Measurements from ENCODE around the gene GYG2.

The GYG2 gene

GRCh38 chrX:2901367-2902036 lies 72.8 kb downstream of the GYG2 start:
- Histone ChIP-seq H3K27ac (ENCODE audit: low read length) (no peak overlapping the region), H3K4me1 (ENCODE audit: control insufficient read depth, insufficient read depth, low read length) (no peaks in the 10 kb centered on the region), H3K9me3 (ENCODE audit: control insufficient read depth, insufficient read depth, low read length) (no peaks in the 10 kb centered on the region), H3K4me3 (ENCODE audit: low read length) (no peak overlapping the region), H3K36me3 (ENCODE audit: control insufficient read depth, insufficient read depth, low read length) (no peaks in the 10 kb centered on the region), H3K27me3 (ENCODE audit: control insufficient read depth, insufficient read depth, low read length) (no peaks in the 10 kb centered on the region)
- no peak for DNase-seq (ENCODE audit: low read depth, low spot score)
- no CpG with 5 or more reads among the region's 9 CpGs for WGBS (ENCODE audit: insufficient coverage, insufficient read length)

- H3K4me3 ChIP-seq (ENCODE audit: low read length), result no peak overlapping the region
- no CpG with 5 or more reads among the region's 1 CpG for WGBS (ENCODE audit: insufficient coverage, insufficient read length)
- H3K27ac ChIP-seq (ENCODE audit: low read length), result no peak overlapping the region
- no peaks in the 10 kb centered on the region for H3K27me3 ChIP-seq (ENCODE audit: control insufficient read depth, insufficient read depth, low read length)
- no peaks in the 10 kb centered on the region for H3K36me3 ChIP-seq (ENCODE audit: control insufficient read depth, insufficient read depth, low read length)
- DNase-seq (ENCODE audit: low read depth, low spot score), result no peak
- no peaks in the 10 kb centered on the region for H3K9me3 ChIP-seq (ENCODE audit: control insufficient read depth, insufficient read depth, low read length)
- H3K4me1 ChIP-seq (ENCODE audit: control insufficient read depth, insufficient read depth, low read length), result no peaks in the 10 kb centered on the region
Measured at GRCh38 chrX:2902841-2903240, 74.1 kb downstream of the GYG2 start.

GRCh38 chrX:2903366-2903765 lies 74.6 kb downstream of the GYG2 start:
- H3K4me1 ChIP-seq (ENCODE audit: control insufficient read depth, insufficient read depth, low read length), result no peaks in the 10 kb centered on the region

GRCh38 chrX:2907295-2907694 lies 78.6 kb downstream of the GYG2 start:
- no peak overlapping the region for H3K27ac ChIP-seq (ENCODE audit: low read length)
- H3K9me3 ChIP-seq (ENCODE audit: control insufficient read depth, insufficient read depth, low read length), result no peaks in the 10 kb centered on the region
- H3K36me3 ChIP-seq (ENCODE audit: control insufficient read depth, insufficient read depth, low read length), result no peaks in the 10 kb centered on the region
- H3K4me3 ChIP-seq (ENCODE audit: low read length), result no peak overlapping the region
- H3K27me3 ChIP-seq (ENCODE audit: control insufficient read depth, insufficient read depth, low read length), result no peaks in the 10 kb centered on the region
- no peak for DNase-seq (ENCODE audit: low read depth, low spot score)
- H3K4me1 ChIP-seq (ENCODE audit: control insufficient read depth, insufficient read depth, low read length), result no peaks in the 10 kb centered on the region
- no CpG with 5 or more reads among the region's 27 CpGs for WGBS (ENCODE audit: insufficient coverage, insufficient read length)

More at GRCh38 chrX:2903366-2903765, 74.6 kb downstream of the GYG2 start:
- Histone ChIP-seq H3K36me3 (ENCODE audit: control insufficient read depth, insufficient read depth, low read length) (no peaks in the 10 kb centered on the region), H3K4me3 (ENCODE audit: low read length) (no peak overlapping the region), H3K27ac (ENCODE audit: low read length) (no peak overlapping the region), H3K27me3 (ENCODE audit: control insufficient read depth, insufficient read depth, low read length) (no peaks in the 10 kb centered on the region), H3K9me3 (ENCODE audit: control insufficient read depth, insufficient read depth, low read length) (no peaks in the 10 kb centered on the region)
- DNase-seq (ENCODE audit: low read depth, low spot score), result no peak
- WGBS (ENCODE audit: insufficient coverage, insufficient read length), result no CpG with 5 or more reads among the region's 2 CpGs

GRCh38 chrX:2908125-2908685 lies 79.5 kb downstream of the GYG2 start:
- no peak overlapping the region for H3K4me3 ChIP-seq (ENCODE audit: low read length)
- H3K27ac ChIP-seq (ENCODE audit: low read length), result no peak overlapping the region
- no peaks in the 10 kb centered on the region for H3K36me3 ChIP-seq (ENCODE audit: control insufficient read depth, insufficient read depth, low read length)
- no peaks in the 10 kb centered on the region for H3K9me3 ChIP-seq (ENCODE audit: control insufficient read depth, insufficient read depth, low read length)
- no peaks in the 10 kb centered on the region for H3K4me1 ChIP-seq (ENCODE audit: control insufficient read depth, insufficient read depth, low read length)
- 100% methylated on average over 2 of the region's 2 CpGs for WGBS (ENCODE audit: insufficient coverage, insufficient read length)
- H3K27me3 ChIP-seq (ENCODE audit: control insufficient read depth, insufficient read depth, low read length), result no peaks in the 10 kb centered on the region
- no peak for DNase-seq (ENCODE audit: low read depth, low spot score)

GRCh38 chrX:2910109-2910508 lies 81.4 kb downstream of the GYG2 start:
- Histone ChIP-seq H3K27me3 (ENCODE audit: control insufficient read depth, insufficient read depth, low read length) (no peaks in the 10 kb centered on the region), H3K4me1 (ENCODE audit: control insufficient read depth, insufficient read depth, low read length) (no peaks in the 10 kb centered on the region), H3K27ac (ENCODE audit: low read length) (no peak overlapping the region), H3K4me3 (ENCODE audit: low read length) (no peak overlapping the region), H3K36me3 (ENCODE audit: control insufficient read depth, insufficient read depth, low read length) (no peaks in the 10 kb centered on the region), H3K9me3 (ENCODE audit: control insufficient read depth, insufficient read depth, low read length) (no peaks in the 10 kb centered on the region)
- no peak for DNase-seq (ENCODE audit: low read depth, low spot score)
- no CpG with 5 or more reads among the region's 3 CpGs for WGBS (ENCODE audit: insufficient coverage, insufficient read length)

GRCh38 chrX:2913118-2913517 lies 84.4 kb downstream of the GYG2 start:
- no CpG with 5 or more reads among the region's 3 CpGs for WGBS (ENCODE audit: insufficient coverage, insufficient read length)
- Histone ChIP-seq H3K9me3 (ENCODE audit: control insufficient read depth, insufficient read depth, low read length) (no peaks in the 10 kb centered on the region), H3K27me3 (ENCODE audit: control insufficient read depth, insufficient read depth, low read length) (no peaks in the 10 kb centered on the region), H3K4me3 (ENCODE audit: low read length) (no peak overlapping the region), H3K36me3 (ENCODE audit: control insufficient read depth, insufficient read depth, low read length) (no peaks in the 10 kb centered on the region), H3K4me1 (ENCODE audit: control insufficient read depth, insufficient read depth, low read length) (no peaks in the 10 kb centered on the region), H3K27ac (ENCODE audit: low read length) (no peak overlapping the region)
- DNase-seq (ENCODE audit: low read depth, low spot score), result no peak

- no peak overlapping the region for H3K27ac ChIP-seq (ENCODE audit: low read length)
- H3K9me3 ChIP-seq (ENCODE audit: control insufficient read depth, insufficient read depth, low read length), result no peaks in the 10 kb centered on the region
- no peaks in the 10 kb centered on the region for H3K4me1 ChIP-seq (ENCODE audit: control insufficient read depth, insufficient read depth, low read length)
- no peaks in the 10 kb centered on the region for H3K27me3 ChIP-seq (ENCODE audit: control insufficient read depth, insufficient read depth, low read length)
- WGBS (ENCODE audit: insufficient coverage, insufficient read length), result no CpG with 5 or more reads among the region's 23 CpGs
- no peak overlapping the region for H3K4me3 ChIP-seq (ENCODE audit: low read length)
- no peak for DNase-seq (ENCODE audit: low read depth, low spot score)
- H3K36me3 ChIP-seq (ENCODE audit: control insufficient read depth, insufficient read depth, low read length), result no peaks in the 10 kb centered on the region
Measured at GRCh38 chrX:2917767-2918166, 89.0 kb downstream of the GYG2 start.

- no peaks in the 10 kb centered on the region for H3K9me3 ChIP-seq (ENCODE audit: control insufficient read depth, insufficient read depth, low read length)
- no peaks in the 10 kb centered on the region for H3K36me3 ChIP-seq (ENCODE audit: control insufficient read depth, insufficient read depth, low read length)
- WGBS (ENCODE audit: insufficient coverage, insufficient read length), result 100% methylated on average over 1 of the region's 1 CpG
- no peak overlapping the region for H3K4me3 ChIP-seq (ENCODE audit: low read length)
- H3K4me1 ChIP-seq (ENCODE audit: control insufficient read depth, insufficient read depth, low read length), result no peaks in the 10 kb centered on the region
- DNase-seq (ENCODE audit: low read depth, low spot score), result no peak
- no peak overlapping the region for H3K27ac ChIP-seq (ENCODE audit: low read length)
- H3K27me3 ChIP-seq (ENCODE audit: control insufficient read depth, insufficient read depth, low read length), result no peaks in the 10 kb centered on the region
Measured at GRCh38 chrX:2921193-2921592, 92.5 kb downstream of the GYG2 start.

GRCh38 chrX:2921750-2922149 lies 93.0 kb downstream of the GYG2 start:
- H3K27ac ChIP-seq (ENCODE audit: low read length), result no peak overlapping the region
- DNase-seq (ENCODE audit: low read depth, low spot score), result no peak
- no CpG with 5 or more reads among the region's 9 CpGs for WGBS (ENCODE audit: insufficient coverage, insufficient read length)
- no peaks in the 10 kb centered on the region for H3K9me3 ChIP-seq (ENCODE audit: control insufficient read depth, insufficient read depth, low read length)
- no peaks in the 10 kb centered on the region for H3K36me3 ChIP-seq (ENCODE audit: control insufficient read depth, insufficient read depth, low read length)
- no peak overlapping the region for H3K4me3 ChIP-seq (ENCODE audit: low read length)
- H3K4me1 ChIP-seq (ENCODE audit: control insufficient read depth, insufficient read depth, low read length), result no peaks in the 10 kb centered on the region
- no peaks in the 10 kb centered on the region for H3K27me3 ChIP-seq (ENCODE audit: control insufficient read depth, insufficient read depth, low read length)

GRCh38 chrX:2924151-2924550 lies 95.4 kb downstream of the GYG2 start:
- no CpG with 5 or more reads among the region's 9 CpGs for WGBS (ENCODE audit: insufficient coverage, insufficient read length)
- Histone ChIP-seq H3K27me3 (ENCODE audit: control insufficient read depth, insufficient read depth, low read length) (no peaks in the 10 kb centered on the region), H3K27ac (ENCODE audit: low read length) (no peak overlapping the region), H3K36me3 (ENCODE audit: control insufficient read depth, insufficient read depth, low read length) (no peaks in the 10 kb centered on the region), H3K4me3 (ENCODE audit: low read length) (no peak overlapping the region), H3K4me1 (ENCODE audit: control insufficient read depth, insufficient read depth, low read length) (no peaks in the 10 kb centered on the region), H3K9me3 (ENCODE audit: control insufficient read depth, insufficient read depth, low read length) (no peaks in the 10 kb centered on the region)
- DNase-seq (ENCODE audit: low read depth, low spot score), result no peak
